HG02588 (cell line): Measurements from ENCODE around the gene UNC13D.

Experiments
- ATAC-seq: cut with Tn5 transposase; IDR thresholded peaks from one replicate; pipeline ENCODE4 v1.9.1; 2021; ENCODE audit warnings: mild to moderate bottlenecking, moderate library complexity; ENCODE audit not compliant: unreplicated experiment

Gene UNC13D

DNA sequence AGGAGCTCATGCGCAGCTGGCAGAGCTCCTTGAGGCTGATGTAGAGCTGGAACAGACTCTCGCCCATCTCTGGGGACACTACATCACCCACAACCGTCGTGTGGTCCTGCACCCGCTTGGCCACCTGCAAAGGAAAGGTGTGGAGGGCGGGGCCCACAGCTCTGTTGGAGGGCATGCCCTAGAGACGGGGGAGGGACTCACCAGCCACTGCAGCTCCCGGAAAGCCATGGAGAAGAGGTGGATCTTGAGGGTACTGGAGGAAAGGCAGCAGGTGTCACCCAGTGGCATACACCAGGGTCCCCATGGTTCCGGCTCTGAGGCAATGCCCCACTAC is 8.6 kb downstream of the UNC13D start:
- ATAC-seq, result no peak

DNA sequence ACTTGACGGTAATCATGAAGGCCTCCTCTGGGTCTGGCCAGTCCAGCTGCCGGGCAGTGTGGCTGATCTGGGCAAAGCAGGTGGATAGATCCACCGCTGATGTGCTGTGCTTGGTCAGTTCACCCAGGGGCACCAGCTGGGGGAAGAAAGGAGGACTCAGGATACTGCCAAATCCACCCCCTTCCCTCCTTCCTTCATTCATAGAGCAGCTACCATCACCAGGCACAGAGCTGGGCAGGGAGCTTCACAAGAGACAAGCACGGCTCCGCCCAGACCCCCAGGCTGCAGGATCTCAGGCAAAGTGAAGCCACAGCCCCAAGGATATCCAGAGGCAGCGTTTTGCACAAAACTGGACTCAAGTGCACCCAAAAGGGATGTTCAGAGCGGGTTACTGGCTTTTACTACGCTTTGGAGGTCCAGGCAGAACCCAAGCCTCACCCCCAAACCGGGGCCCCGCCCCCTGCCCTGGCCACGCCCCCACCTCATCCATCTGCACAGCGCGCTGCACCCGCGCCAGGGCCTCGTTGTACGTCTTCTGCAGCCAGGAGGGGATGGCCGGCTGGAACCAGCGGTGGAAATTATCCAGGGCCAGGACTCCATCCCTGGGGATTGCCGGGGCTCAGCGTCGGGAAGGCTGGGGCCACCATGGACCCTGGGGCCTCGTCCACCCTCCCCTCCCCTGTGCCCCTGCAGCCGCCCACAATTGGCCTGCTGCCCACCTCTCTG is 9.1 kb downstream of the UNC13D start:
- no peak for ATAC-seq

DNA sequence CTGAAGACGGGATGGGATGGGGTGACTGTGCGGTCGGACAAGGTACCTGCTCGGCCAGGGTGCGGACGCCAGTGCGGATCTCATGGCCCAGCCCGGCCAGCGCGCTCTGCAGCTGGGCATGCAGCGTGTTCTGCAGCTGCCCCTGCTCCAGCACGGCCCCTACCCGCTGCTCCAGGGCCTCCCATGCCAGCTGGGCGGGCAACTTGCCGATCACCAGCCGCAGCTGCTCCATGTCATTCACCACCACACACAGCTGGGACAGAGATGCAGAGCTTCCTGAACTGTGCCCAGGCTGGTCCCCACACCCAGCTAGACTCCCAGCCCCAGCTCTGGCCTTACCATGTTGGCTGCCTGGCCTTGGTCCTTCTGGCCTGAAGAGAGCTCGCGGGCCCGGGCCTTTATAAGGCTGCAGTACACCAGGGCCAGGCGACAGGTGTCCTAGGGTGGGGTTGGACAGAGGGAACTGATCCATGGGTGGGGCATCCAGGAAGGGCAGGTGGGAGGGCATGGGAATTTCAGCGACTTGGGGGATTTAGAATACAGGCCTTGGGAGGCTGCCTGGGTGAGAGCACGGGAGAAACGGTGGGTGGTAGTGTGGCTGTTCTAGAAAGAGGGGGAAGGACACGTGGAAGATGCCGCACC is 9.8 kb downstream of the UNC13D start:
- ATAC-seq, result no peak

DNA sequence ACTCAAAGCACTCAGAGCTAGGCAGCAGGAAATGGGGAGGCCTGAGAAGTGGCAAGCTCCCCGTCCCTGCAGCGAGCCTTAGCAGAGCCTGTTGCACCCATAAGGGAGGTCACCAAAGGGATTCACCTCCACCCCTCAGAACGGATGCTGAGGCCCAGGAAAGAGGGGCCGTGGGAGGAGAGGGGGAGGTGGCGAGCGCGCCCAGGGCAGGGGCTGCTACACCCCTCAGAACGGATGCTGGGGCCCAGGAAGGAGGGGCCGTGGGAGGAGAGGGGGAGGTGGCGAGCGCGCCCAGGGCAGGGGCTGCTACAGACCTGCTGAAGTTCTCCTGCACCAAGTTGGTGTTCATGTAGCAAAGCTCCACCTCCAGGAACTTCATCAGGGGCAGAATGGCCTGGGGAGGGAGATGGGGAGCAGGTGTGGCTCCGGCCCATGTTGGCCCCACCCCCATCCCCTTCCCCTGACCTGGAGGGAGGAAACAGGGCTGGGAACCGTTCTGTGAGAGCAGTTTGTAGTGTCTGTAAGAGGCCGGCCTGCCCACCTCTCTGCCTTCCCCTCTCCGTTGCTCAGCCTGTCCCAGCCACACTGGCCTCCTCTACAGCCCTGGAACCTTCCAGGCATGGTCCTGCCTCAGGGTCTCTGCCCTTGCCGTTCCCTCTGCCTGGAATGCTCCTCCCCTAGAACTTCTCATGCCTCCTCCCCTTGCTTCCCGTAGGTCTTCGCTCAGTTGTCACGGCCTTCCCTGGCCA is 11.4 kb downstream of the UNC13D start:
- ATAC-seq, result no peak

DNA sequence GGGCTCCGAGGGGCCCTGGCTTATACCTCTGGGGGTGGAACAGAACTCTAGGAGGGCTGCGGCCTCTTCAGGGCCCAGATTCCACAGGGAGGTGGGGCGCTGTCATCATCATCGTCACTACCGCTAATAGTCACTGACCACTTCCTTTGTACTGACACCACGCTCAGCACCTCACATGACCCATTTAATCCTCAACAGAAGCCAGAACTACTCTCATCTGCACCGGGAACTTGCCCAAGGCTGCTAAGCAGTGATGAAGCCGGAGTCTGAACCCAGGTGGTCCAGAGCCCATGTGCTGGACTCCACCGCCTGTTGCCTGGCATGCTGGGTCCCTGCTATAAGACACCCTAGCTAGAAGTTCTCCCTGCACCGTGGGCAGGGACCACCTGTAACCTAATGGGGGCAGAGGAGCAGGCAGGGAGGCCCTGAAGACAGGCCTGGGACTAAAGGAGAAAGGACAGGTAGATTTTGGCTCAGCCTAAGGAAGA is 12.0 kb downstream of the UNC13D start:
- ATAC-seq, result no peak

DNA sequence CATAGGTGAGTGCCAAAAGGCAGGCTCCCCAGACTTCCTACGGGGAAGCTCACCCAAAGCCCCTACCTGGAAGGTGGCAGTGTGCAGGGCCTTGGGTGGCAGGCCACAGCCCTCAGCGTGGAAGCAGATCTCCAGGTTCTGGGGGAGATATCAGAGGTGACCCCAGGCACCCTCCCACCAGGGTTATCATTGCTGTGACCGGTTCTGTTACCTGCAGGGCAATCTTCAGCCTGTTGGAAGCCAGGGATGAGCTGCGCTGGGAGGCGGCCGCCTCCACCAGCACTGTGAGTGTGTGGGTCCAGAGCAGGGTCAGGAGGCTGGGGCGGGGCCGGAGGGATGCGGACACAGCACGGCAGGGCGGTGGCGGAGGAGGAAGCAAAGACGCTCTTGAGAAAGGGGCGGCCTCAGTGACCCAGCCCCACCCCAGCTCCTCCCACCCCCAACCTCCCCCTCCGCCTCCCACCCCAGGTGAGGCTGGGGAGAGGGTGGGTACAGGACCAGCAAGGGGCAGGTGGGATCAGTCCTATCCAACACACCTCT is 13.1 kb downstream of the UNC13D start:
- no peak for ATAC-seq

DNA sequence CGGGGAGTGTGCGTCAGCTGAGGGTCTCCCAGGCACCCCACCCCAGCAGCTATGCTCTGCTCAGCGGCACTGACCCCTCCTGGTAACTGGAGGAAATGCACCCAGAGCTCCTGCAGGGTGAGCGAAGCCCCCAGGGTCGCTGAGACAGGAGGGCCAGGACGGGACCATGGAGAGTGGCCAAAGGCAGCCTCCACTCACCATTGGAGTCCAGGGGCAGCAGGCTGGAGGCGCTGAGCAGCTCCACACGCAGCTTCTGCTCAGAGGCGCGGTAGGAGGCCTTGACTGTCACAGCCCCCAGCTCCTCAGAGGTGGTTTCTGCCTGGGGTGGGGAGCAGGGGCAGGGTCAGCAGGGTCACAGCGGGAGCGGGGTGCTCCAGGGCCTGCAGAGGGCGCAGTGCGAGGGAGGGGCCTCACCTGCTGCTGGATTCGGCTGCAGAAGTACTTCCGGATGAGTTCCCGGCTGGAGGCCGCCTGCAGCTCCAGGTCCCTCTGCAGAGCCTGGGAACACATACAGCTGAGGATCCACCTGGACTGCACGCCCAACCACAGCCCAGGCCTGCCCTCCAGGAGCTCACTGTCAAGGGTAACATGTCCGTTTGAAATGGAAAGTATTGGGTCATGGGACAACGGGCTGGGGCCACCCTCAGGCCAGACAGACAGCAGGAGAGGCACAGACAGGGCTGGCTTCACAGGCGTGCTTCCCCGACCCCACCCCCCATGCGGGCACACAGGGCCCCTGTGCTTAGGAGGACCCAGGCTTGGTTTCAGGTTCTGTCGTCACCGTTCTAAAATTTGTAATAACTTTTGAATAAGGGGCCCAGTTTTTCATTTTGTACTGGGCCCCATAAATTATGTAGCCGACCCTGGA is 13.8 kb downstream of the UNC13D start:
- no peak for ATAC-seq

DNA sequence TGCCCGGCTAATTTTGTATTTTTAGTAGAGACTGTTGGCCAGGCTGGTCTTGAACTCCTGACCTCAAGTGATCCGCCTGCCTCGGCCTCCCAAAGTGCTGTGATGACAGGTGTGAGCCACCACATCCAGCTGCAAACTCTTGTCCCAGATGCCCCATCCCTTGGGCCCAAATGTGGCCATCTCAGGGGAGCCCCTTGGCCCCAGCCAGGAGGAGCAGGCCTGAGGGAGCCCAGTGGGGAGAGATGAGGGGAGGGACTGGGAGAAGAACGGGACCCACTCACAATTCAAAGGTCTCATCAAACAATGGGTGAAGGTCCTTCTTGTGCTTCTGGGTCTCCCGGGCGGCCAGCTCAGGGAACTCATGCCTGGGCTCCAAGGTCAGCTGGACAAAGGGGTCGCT is 14.5 kb downstream of the UNC13D start:
- no peak for ATAC-seq

DNA sequence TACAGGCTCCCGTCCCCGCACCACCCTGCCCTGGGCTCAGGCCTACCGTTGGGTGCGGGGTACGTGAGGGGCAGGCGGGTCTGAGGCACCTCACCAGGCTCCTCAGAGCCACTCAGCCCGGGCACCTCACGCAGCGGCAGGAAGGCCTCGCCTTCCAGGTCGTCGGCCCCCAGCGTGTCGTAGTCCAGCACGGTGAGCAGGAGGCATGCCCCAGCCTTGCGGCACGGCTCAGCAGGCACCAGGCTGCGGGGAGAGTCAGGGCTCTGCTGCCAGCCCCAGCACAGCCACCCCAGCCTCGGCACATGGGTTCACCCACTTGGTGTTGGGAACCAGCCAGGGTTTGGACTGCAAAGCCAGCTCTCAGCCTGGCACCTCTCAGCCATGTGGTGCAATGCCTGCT is 15.5 kb downstream of the UNC13D start:
- ATAC-seq, result no peak

DNA sequence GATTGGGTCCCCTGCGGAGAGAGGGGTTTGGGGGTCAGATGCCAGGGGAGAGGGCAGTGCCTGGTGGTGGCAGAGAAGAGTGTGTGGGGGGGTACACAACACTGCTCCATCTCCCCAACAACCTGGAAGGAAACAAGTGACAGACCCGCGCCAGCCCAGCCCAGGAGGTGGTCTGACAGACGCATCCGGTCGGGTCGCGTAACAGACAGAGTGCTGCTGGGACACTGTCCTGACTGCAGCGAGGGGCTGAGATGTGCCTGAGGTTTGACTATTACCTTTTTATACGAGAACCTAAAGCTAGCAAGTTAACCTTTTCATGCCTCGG is 16.2 kb downstream of the UNC13D start:
- no peak for ATAC-seq

DNA sequence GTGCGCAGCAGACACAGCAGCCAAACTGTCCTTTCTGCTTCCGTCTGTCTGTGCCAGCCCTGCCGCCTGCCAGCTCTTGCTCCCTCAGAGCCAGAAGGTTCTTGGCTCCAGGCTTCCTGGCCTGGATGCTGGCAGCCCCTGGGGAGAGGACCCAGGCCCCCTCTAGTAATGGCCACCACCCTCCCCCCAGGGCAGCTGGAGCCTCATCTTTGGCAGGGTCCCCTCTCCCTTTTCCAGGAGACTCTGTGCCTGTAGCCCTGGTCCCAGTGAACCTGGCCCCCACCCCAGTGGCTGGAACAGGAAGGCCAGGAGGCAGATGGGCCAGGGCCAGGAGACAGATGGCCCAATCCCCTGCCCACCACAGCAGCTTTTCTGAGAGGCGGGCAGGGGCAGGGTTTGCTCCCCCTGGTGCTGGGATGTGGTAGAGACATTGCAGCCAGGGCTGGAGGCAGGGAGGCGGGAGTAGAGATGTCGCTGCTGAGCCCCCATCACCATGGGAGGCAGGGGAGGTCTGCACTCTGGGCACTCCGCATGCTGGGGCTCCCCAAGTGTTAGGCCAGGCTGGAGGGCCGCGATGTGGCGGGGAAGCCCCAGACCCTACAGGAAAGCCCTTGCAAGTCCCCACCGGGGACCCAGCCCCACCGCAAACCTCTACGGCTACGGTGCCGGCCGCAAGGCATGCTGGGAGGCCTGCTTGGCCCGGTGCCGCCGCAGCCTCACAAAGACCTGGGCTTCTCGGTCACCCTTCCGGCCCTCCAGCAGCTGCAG is 16.7 kb downstream of the UNC13D start:
- no peak for ATAC-seq

DNA sequence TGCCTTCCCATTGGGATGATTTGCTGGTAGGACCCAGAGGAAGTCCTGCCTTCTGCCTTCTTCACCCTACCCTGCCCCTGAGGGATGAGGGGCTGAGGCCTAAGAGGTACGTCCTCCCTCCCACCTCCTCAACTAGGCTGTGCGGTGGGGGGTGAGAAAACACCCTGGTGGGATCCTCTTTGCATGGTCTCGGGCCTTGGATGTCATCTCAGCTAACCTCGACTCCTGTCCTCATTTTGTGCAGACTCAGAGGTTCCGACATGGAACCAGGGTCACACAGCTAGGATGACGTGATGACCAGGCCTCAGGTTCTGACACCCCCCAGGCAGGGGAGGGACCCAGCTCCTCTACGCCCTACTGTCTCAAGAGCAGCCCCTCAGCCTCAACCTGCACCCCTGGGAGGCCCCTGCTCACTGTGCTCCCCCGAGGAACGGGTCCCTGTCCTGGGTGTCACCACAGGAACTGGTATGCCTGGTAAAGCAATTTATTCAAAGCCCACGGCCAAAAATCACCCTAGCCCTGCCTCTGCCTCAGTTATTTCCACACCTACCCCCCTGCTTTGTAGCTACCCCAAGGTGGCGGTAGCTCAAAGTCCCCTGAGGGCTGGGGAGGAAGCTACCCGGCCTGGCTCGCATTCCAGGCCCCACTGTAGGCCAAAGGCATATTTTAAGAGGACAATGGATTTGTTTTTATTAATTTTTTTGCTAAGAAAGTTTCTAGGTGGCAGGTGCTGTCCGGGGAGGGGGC is 17.5 kb downstream of the UNC13D start:
- no peak for ATAC-seq

DNA sequence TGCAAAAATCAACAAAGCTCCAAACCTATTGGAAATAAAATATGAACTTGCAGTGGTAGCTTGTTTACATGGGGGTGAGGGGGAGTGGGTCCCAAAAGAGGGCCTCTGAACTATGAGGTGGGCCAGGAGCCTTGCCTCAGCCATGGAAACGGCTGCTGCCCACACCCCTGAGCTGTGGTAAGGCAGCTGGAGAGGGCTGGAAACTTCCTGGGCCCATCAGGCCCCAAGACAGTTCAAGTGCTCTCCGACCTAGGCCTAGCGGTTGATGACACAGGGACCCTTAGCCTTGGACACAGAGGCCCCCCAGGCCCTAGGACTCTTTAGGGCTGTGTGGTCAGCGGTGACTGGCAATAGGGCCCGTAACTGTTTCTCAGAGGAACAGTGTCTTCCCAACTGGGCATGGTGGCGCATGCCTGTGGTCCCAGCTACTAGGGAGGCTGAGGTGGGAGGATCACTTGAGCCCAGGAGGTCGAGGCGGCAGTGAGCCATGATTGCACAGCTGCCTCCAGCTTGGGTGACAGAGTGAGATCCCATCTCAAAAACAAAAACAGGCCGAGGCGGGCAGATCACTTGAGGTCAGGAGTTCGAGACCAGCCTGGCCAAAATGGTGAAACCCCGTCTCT is 18.3 kb downstream of the UNC13D start:
- no peak for ATAC-seq

DNA sequence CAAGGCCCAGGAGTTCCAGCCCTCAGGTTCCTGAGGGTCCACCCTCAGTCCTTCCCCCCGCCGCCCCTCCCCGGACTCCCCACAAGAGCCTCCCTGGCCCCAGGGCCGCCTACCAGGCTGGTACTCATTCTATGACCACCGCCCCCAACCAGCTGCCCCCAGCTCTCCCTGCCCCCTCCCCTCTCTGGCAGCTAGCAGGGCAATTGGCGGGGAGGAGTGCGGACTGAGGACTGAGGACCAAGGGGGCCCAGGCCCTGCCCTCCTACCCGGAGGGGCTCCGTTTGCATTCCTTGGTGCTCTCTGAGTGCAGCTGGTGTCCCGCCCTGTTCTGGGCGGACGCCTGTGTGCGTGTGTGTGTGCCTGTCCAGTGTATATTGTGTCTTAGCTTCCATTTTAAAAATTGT is 19.1 kb downstream of the UNC13D start:
- ATAC-seq, result no peak

DNA sequence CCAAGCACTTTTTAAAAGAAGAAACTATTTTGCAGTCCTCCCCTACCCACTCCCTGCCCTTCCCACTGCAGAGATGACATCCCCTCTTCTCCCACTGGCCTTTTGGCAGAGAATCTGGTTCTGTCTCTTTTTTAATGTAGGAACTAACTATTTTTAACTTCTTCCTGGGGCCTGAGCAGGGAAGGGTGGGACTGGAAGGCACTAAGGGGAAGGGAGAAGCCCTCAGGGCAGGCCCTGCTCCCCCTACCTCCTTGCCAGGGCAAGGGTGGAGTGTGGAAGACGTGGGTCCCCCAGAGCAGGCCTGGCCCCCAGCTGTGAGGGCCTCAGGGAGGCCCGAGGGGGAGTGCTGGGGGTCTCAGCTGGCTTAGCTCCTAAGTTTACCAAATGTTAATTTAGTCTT is 19.5 kb downstream of the UNC13D start:
- no peak for ATAC-seq

DNA sequence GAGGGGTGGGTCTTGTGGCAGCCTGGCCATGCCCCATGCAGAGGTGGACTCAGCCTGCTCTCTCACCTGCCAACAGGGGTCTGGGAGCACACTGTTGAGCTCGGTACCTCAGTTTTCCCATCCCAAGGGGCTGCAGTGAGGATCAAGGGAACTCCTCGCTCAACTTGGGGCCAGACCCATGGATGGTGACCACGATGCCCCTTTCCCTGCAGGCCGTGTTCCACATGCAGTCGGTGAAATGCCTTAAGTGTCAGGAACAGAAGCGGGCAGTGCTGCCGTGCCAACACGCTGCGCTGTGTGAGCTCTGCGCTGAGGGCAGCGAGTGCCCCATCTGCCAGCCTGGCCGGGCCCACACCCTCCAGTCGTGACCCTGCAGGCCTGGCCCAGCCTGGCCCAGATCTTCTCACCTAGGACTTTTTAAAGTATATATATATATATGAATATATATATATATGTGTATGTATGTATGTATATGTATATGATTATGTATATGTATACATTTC is 20.1 kb downstream of the UNC13D start:
- ATAC-seq, result no peak

DNA sequence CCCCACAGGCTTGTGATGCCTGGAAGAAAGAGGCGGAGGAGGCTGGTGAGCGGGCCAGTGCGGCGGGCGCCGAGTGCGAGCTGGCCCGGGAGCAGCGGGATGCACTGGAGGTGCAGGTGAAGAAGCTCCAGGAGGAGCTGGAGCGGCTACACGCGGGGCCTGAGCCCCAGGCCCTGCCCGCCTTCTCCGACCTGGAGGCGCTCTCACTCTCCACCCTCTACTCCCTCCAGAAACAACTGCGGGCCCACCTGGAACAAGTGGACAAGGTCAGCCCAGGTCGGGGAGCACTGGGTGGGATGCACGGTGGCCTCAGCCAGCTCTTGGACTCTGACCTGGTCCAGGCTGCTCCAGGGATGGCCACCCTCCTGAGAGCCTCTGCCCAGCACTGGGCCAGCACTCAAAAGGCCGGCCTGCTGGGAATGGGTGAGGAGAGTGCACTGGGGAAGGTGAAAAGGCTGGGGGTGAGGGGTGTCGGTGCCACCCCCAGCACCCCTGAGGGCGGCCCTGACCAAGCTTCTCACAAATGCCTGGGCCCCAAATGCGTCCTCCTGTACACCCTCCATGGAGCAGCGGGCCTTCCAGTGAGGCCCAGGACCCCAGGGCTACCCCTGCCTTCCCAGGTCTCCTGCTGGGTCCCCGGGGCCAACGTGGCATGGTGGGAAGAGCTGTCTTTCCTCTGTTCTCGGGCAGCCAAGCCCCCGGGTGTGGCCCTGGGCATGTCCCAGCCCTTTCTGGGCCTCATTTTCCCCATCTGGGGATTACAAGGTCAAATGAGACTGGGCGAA is 20.8 kb downstream of the UNC13D start:
- no peak for ATAC-seq

DNA sequence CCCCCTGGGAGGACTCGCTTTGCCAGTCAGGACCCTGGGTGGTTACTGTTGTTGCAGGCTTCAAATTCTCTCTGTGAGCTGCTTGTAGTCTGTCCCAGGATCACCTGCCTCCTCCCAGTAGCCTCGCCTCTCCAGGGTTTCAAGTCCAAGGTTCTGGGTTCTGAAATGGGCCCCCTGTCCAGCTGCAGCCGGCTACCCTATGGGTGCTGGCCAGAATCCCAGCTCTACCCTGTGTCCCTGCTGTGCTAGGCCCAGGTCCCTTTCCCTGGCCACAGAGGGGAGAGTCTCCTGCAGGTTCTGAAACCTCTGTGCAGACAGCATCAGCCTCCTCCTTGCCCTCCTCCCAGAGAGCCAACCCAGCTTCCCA is 21.4 kb downstream of the UNC13D start:
- no peak for ATAC-seq
